Right ventricle myocardium inferior (tissue), 1 donor: Measurements from ENCODE around the gene APOC4. TPM values are rescaled to one million over a fixed set of nuclear protein-coding genes. Genes with fewer than 3 reads are reported as not detected.

Experiments used
- ATAC-seq: fragments of 200-7000 bp; cut with Tn5 transposase; one replicate; pipeline ENCODE4 v1.9.1; 2020; ENCODE audit warnings: mild to moderate bottlenecking, moderate library complexity
- DNase-seq: peaks from one replicate; pipeline ENCODE4 v3.0.0; 2021; ENCODE audit errors: missing footprints
- intact Hi-C: fragments of 100-400 bp; cut with DNase I; formaldehyde crosslinking; loops from one replicate; pipeline ENCODE4 v1.11.0; 2022
- total RNA-seq: library from RNA; stranded (reverse); fragmentation: NEBNext Ultra II Directional; extraction: Animal tissue kit (Norgen Biotek cat#: 25700); gene quantifications from one replicate; pipeline ENCODE4 v1.2.1, GENCODE V29; 2021
- donor health status: DM: no; HTN: yes; CAD: no; lungs with severe emphysema.

APOC4 gene
- total RNA-seq, 1 donor from 2014 or later = not detected

GRCh38 chr19:44986389-44986788, 44.4 kb downstream of the APOC4 start:
- ATAC-seq = no peak
- no peak for DNase-seq
- intact Hi-C loops = no loop called here

- intact Hi-C loops = no loop called here
- no peak for DNase-seq
- ATAC-seq = no peak
Observed at GRCh38 chr19:44987148-44987675, 45.2 kb downstream of the APOC4 start.

GRCh38 chr19:44988273-44988672, 46.2 kb downstream of the APOC4 start:
- DNase-seq (no peak), ATAC-seq (no peak)
- intact Hi-C loops = no loop called here

DNA sequence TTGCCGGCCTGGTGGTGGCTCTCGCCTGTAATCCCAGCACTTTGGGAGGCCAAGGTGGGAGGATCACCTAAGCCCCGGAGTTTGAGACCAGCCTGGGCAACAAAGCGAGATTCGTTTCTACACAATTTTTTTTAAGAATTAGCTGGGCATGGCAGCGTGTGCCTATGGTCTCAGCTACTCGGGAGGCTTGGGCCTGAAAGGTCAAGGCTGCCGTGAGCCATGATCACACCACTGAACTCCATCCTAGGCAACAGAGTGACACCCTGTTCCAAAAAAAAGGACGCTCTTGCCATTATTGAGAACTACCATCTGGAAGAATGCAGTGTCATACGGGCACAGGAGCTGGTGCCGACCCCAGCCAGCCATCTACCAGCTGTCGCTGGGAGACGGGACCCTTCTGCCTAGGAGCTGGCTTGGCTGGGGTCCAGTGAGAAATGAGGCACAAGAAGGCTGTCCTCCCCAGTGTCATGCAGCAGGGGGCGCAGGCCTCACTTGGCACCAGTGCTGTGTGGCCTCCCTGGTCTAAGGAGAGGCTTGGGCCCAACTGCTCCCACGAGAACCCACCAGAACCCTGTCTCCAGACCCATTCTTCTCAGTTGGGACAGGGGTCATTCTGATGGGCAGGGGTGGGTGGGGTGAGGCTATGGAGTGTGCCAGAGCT, 47.0 kb downstream of the APOC4 start:
- intact Hi-C loops = no loop called here
- DNase-seq (no peak), ATAC-seq (peak; percentile 36)

DNA sequence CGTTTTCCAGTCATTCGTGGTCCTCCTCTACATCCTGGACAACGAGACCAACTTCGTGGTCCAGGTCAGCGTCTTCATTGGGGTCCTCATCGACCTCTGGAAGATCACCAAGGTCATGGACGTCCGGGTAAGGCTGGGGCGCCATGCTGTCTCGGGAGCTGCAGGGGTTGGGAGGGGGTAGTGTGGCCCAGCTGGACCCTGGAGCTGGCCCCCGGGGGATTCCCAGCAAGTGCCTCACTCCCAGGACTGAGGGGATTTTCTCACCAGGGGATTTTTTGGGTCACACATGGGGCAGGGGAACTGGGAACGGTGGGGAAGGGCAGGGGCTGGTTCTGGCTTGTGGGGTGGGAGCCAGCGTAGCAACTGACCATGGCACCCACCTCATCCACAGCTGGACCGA, 48.4 kb downstream of the APOC4 start:
- no peak for DNase-seq
- intact Hi-C loops = no loop called here
- no peak for ATAC-seq

- intact Hi-C loops = no loop called here
- ATAC-seq (no peak), DNase-seq (no peak)
Observed at GRCh38 chr19:44990966-44991365, 48.9 kb downstream of the APOC4 start.

GRCh38 chr19:44992336-44993163, 50.5 kb downstream of the APOC4 start:
- ATAC-seq (no peak), DNase-seq (no peak)
- intact Hi-C loops = no loop called here

- intact Hi-C loops = no loop called here
- DNase-seq (no peak), ATAC-seq (no peak)
Observed at GRCh38 chr19:44993526-44993925, 51.5 kb downstream of the APOC4 start.

GRCh38 chr19:44993926-44994537, 52.0 kb downstream of the APOC4 start:
- intact Hi-C loops = no loop called here
- DNase-seq (no peak), ATAC-seq (no peak)

Other genes starting within 250 kb of the APOC4 start
- not detected for gene CEACAM16, start 243.1 kb upstream of the APOC4 start, total RNA-seq
- 18.3 TPM for gene BCL3, start 193.5 kb upstream of the APOC4 start, total RNA-seq
- gene CBLC, start 164.3 kb upstream of the APOC4 start, total RNA-seq = not detected
- 91.9 TPM for gene BCAM, start 133.1 kb upstream of the APOC4 start, total RNA-seq
- gene NECTIN2, start 95.9 kb upstream of the APOC4 start, total RNA-seq = 41.8 TPM
- gene TOMM40, start 51.0 kb upstream of the APOC4 start, total RNA-seq = 45.3 TPM
- gene APOE, start 36.4 kb upstream of the APOC4 start, total RNA-seq = 9.9 TPM
- 1.4 TPM for gene APOC1, start 27.6 kb upstream of the APOC4 start, total RNA-seq
- not detected for gene APOC2, start 3.8 kb downstream of the APOC4 start, total RNA-seq
- gene CLPTM1, start 13.1 kb downstream of the APOC4 start, total RNA-seq = 90.1 TPM
- gene RELB, start 59.2 kb downstream of the APOC4 start, total RNA-seq = 4.2 TPM
- 33.4 TPM for gene CLASRP, start 96.8 kb downstream of the APOC4 start, total RNA-seq
- gene ZNF296, start 134.2 kb downstream of the APOC4 start, total RNA-seq = 0.19 TPM
- gene GEMIN7, start 137.0 kb downstream of the APOC4 start, total RNA-seq = 15.5 TPM
- 15.1 TPM for gene PPP1R37, start 150.9 kb downstream of the APOC4 start, total RNA-seq
- not detected for gene NKPD1, start 218.7 kb downstream of the APOC4 start, total RNA-seq
- 14.2 TPM for gene TRAPPC6A, start 236.0 kb downstream of the APOC4 start, total RNA-seq
- gene BLOC1S3, start 236.5 kb downstream of the APOC4 start, total RNA-seq = 5.2 TPM